Measurements from ENCODE around the gene SLC37A1. TPM values are rescaled to one million over a fixed set of nuclear protein-coding genes. Genes with fewer than 3 reads are reported as not detected.

SLC37A1 gene
- total and polyA plus RNA-seq, 2 donors from 2014 or later: 3.4 to 21.8 TPM

DNA sequence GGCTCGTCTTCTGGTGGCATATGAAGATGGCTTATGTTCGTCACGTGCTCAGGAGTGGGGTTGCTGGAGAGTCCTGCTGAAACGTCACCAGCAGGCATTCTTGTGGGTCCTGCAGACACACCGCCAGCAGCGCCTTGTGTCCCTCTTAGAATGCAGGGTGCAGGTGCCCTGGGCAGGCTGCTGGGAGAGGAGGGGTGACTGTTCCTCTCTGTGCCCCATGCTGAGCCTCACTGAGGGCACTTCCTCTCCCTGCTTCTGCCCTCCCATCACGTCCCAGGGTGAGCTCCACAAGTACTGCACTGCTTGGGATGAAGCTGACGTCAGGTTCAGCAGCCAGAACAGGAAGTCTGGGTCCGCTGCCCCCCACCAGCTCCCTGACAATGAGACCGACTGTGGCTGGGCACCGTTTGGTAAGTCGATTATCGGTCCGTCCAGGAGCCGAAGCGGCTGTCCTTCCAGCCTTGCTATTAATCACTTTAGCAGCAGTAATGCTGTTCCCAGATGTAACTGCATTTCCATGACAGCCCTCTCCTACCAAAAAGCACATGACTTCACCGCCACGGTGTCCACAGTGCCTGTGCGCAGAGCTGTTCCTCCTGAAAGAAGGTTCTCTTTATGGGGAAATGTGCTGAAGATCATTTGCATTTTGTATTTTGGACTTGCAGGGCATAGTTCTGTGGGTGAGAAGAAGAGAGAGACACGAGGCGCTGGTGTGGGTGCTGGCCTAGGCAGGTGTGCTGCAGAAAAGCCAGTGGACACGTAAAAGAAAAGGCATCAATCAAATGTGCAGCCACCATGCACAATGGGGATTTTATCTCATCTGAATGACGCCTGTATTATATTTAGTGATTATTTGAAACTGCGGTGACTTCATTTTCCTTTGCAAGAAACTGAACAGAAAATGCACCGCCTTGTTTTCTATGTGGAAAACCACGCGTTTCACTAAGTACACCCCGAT lies 21.0 kb downstream of the SLC37A1 start:
- no peaks in the 10 kb centered on the region for H3K9me3 ChIP-seq (ENCODE audit: control insufficient read depth in 2 of 3, insufficient read depth in 1 of 3, low read length in 3 of 3)
- no peak overlapping the region for H3K9ac ChIP-seq (ENCODE audit: low read length in 3 of 3)
- TF ChIP-seq, protein P1, sequence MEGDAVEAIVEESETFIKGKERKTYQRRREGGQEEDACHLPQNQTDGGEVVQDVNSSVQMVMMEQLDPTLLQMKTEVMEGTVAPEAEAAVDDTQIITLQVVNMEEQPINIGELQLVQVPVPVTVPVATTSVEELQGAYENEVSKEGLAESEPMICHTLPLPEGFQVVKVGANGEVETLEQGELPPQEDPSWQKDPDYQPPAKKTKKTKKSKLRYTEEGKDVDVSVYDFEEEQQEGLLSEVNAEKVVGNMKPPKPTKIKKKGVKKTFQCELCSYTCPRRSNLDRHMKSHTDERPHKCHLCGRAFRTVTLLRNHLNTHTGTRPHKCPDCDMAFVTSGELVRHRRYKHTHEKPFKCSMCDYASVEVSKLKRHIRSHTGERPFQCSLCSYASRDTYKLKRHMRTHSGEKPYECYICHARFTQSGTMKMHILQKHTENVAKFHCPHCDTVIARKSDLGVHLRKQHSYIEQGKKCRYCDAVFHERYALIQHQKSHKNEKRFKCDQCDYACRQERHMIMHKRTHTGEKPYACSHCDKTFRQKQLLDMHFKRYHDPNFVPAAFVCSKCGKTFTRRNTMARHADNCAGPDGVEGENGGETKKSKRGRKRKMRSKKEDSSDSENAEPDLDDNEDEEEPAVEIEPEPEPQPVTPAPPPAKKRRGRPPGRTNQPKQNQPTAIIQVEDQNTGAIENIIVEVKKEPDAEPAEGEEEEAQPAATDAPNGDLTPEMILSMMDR (IDR thresholded peaks at IDR 0.05; ENCODE audit: borderline replicate concordance, extremely low read depth, insufficient read depth): no peak
- intact Hi-C loops (cut with DNase I): no loop called here
- FAIRE-seq (no peak), DNase-seq (peak; percentile 52 to 80 (median 58))
- no peaks in the 10 kb centered on the region for H3K27me3 ChIP-seq (ENCODE audit: control insufficient read depth, insufficient read depth, low read length)
- H3K27ac ChIP-seq (ENCODE audit: low read depth in 2 of 2, low read length in 2 of 2): no peak overlapping the region
- peaks cover 0 to 21% (median 9%) of the 10 kb centered on the region in 3 donors for H3K4me1 ChIP-seq (ENCODE audit: control insufficient read depth in 2 of 3, insufficient read depth in 2 of 3, low read depth in 1 of 3, low read length in 3 of 3)
- H3K36me3 ChIP-seq (ENCODE audit: control insufficient read depth in 2 of 3, insufficient read depth in 3 of 3, low read length in 3 of 3): peaks cover 0 to 3% (median 0%) of the 10 kb centered on the region in 3 donors
- no peak overlapping the region for H3K4me3 ChIP-seq (ENCODE audit: low read length in 3 of 3)

DNA sequence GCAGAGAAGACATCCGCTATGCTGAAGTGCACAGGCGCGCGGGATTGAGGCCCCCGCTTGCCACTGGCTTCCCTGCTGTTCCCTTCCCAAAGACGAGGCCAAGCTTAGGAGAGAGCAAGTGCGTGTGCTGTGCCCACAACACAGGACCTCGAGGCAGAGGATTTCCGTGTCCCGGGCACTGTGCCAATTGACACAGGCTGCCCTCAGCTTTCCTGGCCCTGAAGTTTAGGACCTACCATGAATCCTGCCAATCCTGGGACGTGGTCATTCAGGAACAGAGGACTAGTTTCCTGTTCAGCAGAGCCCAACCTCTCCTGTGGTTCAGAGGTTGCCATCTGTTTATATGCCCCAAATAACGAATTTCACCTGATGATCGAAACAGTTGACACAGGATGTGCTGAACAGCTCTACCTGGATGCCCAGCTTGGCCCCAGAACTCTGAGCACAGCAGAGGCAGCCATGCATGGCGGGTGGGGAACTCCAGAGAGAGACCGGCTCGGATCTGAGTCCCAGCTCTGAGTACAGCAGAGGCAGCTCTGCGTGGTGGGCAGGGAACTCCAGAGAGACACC lies 22.0 kb downstream of the SLC37A1 start:
- intact Hi-C loops (cut with DNase I): no loop called here
- TF ChIP-seq, protein P1 (IDR thresholded peaks at IDR 0.05; ENCODE audit: borderline replicate concordance, extremely low read depth, insufficient read depth): no peak
- FAIRE-seq (no peak), DNase-seq (peak in 2 of 5 donors; percentile 49 to 84)
- Histone ChIP-seq H3K4me3 (ENCODE audit: low read length in 3 of 3) (no peak overlapping the region), H3K27ac (ENCODE audit: low read depth in 2 of 2, low read length in 2 of 2) (no peak overlapping the region), H3K36me3 (ENCODE audit: control insufficient read depth in 2 of 3, insufficient read depth in 3 of 3, low read length in 3 of 3) (peaks cover 0 to 3% (median 0%) of the 10 kb centered on the region in 3 donors), H3K4me1 (ENCODE audit: control insufficient read depth in 2 of 3, insufficient read depth in 2 of 3, low read depth in 1 of 3, low read length in 3 of 3) (peaks cover 0 to 21% (median 9%) of the 10 kb centered on the region in 3 donors), H3K9ac (ENCODE audit: low read length in 3 of 3) (no peak overlapping the region), H3K9me3 (ENCODE audit: control insufficient read depth in 2 of 3, insufficient read depth in 1 of 3, low read length in 3 of 3) (no peaks in the 10 kb centered on the region), H3K27me3 (ENCODE audit: control insufficient read depth, insufficient read depth, low read length) (no peaks in the 10 kb centered on the region)

DNA sequence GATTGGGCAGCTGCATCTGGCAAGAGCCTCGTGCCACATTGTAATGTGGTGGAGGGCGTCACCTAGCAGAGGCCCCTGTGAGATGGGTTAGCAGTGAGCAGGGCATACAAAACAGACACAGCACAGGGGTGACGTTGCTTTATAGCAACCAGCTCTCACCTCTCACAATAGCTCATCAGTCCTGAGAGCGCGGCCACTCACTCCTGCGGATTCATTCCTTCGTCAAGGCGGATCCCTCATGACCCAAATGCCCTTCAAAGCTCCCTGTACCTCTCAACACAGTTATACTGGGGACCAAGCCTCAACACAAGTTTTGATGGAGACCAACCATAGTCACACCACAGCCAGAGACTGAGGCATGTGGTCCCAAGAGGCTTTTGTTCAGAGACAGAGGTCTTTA lies 22.9 kb downstream of the SLC37A1 start:
- Histone ChIP-seq H3K36me3 (ENCODE audit: control insufficient read depth in 2 of 3, insufficient read depth in 3 of 3, low read length in 3 of 3) (peaks cover 0 to 3% (median 0%) of the 10 kb centered on the region in 3 donors), H3K4me1 (ENCODE audit: control insufficient read depth in 2 of 3, insufficient read depth in 2 of 3, low read depth in 1 of 3, low read length in 3 of 3) (peaks cover 0 to 21% (median 9%) of the 10 kb centered on the region in 3 donors), H3K27ac (ENCODE audit: low read depth in 2 of 2, low read length in 2 of 2) (no peak overlapping the region), H3K9me3 (ENCODE audit: control insufficient read depth in 2 of 3, insufficient read depth in 1 of 3, low read length in 3 of 3) (no peaks in the 10 kb centered on the region), H3K27me3 (ENCODE audit: control insufficient read depth, insufficient read depth, low read length) (no peaks in the 10 kb centered on the region), H3K4me3 (ENCODE audit: low read length in 3 of 3) (no peak overlapping the region), H3K9ac (ENCODE audit: low read length in 3 of 3) (no peak overlapping the region)
- TF ChIP-seq, protein P1 (IDR thresholded peaks at IDR 0.05; ENCODE audit: borderline replicate concordance, extremely low read depth, insufficient read depth): no peak
- DNase-seq (peak in 1 of 5 donors; percentile 20), FAIRE-seq (no peak)
- intact Hi-C loops (cut with DNase I): no loop called here

All from kidney (tissue), 14 donors.